Stimulated activated CD8-positive, alpha-beta memory T cell treated with anti-CD3 and anti-CD28 coated beads, Interleukin-4, amount 100 ng/mL, for 1 hour (primary cell): Measurements from ENCODE around the gene DOK5.

Source experiments
- DNase-seq, 2 donors: peaks; one replicate each; pipeline ENCODE4 v3.0.0-alpha.2; 2020; ENCODE audit warnings: low read depth in 2 of 2, low spot score in 1 of 2

Gene DOK5

GRCh38 chr20:54691327-54691726 is 215.9 kb downstream of the DOK5 start:
- no peak for DNase-seq

DNA sequence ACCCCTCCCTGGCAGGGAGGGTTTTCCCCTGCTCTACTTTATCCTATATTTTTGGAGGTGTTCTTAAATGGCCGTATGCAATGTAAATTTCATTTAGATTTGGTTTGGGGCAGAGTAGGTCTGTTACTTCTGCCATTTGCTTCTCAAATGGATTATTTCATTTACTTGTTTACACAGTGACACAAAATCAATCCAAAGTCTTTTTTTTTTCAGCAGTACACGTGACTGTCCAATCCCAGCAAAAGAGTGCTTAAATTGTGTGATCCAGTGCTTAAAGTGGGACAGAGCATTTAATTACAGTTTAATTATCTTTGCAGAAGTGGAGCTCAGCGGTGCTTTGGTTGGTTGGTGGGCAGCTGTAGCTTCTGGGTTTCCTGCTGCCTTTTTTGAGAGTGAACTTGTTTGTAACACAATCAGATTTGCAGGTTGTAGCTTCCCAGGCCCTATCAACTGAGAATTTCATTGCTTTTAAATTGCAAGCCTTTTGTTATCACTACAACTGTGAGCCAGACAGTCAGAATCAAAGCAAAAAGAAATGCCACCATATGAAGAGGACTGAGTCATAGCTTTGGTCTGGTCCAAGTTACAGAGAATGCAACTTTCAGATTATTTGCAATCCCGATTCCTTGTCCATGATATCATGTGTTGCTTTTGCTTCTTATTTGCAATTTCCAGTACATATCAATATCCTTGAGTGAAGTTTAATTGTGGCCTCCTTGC is 216.9 kb downstream of the DOK5 start:
- no peak for DNase-seq

GRCh38 chr20:54694516-54694915 is 219.1 kb downstream of the DOK5 start:
- no peak for DNase-seq

DNA sequence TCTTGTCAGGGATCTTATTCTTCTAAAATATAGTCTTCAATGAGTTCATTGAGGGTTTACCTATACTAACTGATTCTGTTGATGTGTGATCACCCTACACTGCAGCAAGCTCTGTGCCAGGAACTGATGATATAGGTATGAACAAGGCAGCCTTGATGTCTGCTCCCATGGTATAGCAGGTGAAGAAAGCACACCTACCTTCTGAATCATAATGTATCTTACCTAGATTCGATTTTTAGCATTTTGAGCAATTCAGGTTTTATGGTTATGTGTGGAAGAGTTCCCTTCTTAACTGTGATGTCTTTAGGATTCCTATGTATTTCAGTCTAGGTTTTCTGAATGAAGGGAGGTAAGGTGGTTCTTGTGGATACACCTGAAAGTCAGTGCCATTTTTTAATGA is 223.0 kb downstream of the DOK5 start:
- DNase-seq, result no peak
